HL-60/S4 (cell line): Measurements from ENCODE around the gene ATF3.
"Not testable (repeated sequence)": the region's sequence is repeated elsewhere in the genome, so short reads cannot be mapped to it uniquely, and the experiment has no call there.

Experiments
- in situ Hi-C: fragments of 300-500 bp; cut with MboI; formaldehyde crosslinking; loops from 2 replicates; pipeline ENCODE4 v1.14.3; 2022; ENCODE audit warnings: low sequenced_read_pairs

Gene ATF3

DNA sequence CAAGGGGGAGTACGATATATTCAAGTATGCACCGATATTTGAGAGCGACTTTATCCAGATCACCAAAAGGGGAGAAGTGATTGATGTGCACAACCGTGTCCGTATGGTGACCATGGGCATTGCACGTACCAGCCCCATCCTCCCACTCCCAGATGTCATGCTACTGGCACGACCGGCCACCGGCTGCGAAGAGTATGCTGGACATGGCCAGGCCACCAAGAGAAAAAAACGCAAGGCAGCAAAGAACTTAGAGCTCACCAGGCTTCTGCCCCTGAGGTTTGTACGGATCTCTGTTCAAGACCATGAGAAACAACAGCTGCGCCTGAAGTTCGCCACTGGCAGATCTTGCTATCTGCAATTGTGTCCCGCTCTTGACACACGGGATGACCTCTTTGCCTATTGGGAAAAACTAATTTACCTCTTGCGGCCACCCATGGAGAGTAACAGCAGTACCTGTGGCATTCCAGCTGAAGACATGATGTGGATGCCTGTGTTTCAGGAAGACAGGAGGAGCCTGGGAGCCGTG, 16.5 kb downstream of the ATF3 start:
- in situ Hi-C loops = no loop called here

DNA sequence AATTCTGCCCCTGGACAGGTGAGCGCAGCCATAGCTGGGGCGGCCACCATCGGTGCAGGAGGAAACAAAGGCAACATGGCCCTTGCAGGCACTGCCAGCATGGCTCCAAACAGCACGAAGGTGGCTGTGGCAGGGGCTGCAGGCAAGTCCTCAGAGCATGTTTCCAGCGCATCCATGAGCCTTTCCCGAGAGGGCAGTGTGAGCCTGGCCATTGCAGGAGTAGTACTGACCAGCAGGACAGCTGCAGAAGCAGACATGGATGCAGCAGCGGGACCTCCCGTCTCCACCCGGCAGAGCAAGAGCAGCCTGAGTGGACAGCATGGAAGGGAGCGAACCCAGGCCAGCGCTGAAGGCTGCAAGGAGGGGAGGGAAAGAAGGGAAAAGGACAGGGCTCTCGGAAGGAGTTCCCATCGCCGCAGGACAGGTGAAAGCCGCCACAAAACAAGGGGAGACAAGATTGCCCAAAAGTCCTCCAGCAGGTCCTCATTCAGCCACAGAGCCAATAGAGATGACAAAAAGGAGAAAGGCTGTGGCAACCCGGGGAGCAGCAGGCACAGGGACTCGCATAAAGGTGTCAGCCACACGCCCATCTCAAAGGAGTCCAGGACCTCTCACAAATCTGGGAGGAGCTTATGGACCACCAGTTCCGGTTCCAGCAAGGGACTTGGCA, 17.4 kb downstream of the ATF3 start:
- in situ Hi-C loops = no loop called here

DNA sequence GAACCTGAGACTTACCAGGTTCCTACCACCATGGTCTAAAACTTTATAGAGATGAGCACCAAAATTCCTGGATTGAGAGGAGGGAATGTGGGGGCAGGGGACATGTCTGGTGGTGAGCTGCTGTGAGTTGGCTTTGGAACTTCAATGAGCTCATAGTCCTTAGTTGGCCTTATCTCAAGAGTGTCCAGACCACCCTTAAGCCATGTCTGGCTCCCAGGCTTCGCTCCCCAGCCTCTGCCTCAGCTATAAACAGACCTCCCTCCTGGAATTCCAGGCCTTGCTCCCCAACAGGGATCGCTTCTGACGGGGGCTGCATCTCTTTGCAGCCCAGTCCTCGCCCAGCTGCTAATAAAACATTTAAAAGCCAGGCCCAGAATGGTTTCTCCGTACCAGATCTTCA, 19.5 kb downstream of the ATF3 start:
- in situ Hi-C loops = no loop called here

DNA sequence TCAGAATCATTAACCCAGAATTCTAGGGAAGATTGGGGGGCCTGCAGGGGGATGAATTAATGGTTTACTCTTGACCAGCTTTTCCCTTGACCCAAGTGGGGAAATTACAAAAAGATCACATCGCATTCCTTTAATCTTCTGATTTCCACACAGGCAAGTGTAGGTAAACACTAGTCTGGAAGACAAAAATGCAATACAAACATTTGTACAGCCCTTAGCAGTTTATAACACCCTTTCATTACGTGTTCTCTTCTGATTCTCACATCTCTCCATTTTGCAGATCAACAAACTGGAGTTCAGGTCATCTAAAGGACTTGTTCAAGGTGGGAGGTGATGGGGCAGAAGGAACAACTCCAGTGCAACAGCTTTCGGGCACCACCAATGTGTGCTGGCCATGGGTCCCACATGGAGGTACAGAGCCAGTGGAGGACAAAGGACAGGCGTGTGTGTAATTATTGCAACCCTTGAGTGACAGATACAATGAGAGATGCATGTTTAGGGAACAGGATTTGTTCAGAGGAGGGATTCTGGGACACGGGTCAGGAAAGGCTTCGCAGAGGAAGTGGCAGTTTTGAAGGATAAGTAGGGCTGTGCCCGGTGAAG, 20.4 kb downstream of the ATF3 start:
- in situ Hi-C loops = no loop called here

DNA sequence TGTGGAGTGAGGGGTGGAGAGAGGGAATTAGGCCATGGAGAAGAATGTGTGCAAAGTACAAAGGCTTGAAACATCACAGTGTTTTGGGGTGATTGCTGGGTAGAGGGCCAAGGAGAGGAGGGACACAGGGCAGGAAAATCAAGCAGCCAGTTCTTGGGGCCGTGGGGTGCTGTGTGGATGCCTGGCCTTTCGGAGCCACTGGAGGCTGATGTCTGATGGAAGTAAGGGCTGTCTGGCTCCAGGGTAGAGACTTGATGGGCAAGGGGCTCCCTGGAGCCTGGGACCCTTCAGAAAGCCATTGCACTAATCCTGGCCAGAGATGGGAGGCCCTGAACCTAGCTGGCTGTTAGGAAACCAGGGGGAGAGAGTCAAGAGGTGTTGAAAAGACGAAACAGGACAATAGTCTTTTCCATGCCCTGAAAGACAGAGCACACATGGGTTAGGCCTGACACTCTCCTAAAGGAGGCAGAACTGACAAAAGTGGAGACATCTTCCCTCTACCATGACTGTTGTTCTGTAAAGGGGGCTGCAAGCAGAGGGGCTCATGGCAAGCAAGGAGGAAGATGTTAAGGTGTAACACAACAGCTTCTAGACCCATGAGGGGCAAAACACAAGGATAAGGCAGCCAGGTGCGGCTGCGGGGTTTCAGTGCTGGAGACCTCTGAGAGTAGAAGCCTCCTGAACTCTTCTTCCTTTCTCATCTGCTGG, 21.0 kb downstream of the ATF3 start:
- in situ Hi-C loops = no loop called here

DNA sequence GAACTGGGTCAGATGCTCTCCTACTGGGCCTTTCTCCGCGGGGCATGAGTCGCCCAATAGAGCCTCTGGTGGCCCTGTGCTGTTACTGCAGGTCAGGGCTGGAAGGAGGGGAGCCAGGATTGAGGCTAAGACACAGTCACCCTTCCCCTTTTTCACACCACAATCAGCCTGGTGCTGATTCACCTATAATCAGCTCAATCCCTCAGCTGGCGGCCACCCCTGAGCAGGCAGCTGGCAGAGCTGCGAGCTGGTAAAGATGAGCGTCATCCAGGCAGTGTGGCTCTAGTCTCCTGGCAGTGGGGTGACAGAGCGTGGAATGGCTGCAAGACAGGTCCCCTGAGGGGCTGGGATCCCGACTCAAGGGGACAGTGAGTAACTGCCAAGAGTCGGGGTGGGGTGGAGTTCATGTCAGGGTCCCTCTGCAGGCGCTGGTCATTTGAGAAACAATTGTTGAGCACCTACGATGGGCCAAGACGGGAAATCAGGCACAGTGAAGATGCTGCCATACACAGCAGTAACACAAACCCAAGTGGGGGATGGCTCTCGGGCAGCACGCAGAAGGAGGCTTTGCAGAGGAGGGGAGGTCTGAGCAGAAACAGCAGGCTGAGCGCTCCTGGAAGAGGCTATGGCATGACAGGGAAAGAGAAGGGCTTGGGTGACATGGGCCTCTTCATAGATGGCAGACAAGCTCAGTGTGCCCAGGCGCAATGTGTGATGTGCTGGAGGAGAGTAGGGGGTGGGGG, 21.8 kb downstream of the ATF3 start:
- in situ Hi-C loops = no loop called here

DNA sequence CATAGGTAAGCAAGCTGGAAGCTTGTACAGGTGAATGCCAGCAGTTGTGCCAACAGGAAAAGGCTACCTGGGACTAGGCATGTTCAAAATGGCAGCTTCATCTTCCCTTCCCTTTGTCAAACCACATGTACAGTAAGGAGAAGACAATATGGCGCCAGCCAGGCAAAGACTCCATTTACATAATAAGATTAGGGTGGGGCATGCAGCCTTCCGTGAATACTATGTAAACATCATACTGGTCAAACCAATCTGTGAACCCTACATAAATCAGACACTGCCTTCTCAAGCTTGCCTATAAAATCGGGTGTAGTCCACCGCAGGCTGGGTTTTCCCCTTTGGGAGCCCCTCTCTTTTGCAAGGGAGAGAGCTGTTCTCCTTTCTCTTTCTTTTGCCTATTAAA, 24.6 kb downstream of the ATF3 start:
- in situ Hi-C loops = no loop called here

DNA sequence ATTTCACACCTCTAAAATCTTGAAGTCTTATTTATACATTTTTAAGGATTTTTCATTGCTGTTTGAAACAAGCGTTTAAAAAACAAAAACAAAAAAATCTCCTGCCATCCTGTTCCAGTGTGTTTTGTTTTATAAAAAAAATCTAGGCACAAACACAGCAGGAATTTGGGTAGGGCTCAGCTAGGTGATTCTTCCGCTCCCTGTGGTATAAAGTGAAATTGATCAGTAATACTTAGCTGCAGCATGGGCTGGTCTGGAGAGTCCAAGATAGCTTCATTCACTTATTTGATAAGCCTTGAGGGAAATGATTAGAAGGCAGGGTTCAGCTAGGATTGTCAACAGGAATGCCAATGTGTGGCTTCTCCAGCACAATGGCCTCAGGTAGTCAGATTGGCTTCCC, 25.7 kb downstream of the ATF3 start:
- in situ Hi-C loops = no loop called here

DNA sequence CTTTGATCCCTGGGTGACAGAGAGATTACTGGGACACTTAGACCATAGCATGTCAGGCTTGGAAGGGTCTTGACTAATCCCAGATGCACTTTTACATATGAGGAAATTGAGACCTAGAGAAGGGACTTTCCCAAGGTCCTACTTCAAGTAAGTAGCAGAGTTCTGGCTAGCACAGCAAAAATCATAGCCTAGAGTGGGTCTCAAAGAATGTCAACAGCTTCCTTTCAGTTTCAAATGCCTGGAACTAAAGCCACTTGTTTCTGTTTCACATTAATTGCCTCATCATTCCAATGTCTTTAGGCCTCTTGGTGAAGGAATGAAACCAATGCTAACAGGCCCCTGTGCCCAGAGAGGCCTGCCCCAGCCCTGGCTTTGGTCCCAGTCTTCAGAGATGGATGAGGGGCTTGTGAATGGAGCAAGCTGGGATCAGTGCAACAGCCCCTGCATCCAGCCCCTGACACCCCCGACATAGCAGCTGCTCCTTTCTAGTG, 26.6 kb downstream of the ATF3 start:
- in situ Hi-C loops = no loop called here

DNA sequence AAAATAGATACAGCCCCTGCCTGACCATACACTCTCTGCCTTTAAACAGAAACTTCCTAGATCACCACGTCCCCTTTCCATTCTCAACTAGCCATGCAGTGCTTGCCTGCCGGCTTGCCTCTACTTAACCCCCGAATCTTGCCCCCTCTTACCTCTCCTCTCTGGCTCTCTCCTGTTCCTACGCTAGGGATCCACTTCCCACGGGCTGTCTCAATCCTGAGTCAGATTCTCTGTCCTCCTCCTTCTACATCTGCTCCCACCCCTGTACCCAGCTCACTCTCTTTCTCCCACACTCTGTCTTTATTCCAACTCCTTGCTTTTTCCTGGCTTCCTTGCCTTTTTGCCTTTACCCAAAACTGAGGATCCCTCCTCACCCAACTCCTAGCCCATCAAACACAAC, 29.3 kb downstream of the ATF3 start:
- in situ Hi-C loops = no loop called here

DNA sequence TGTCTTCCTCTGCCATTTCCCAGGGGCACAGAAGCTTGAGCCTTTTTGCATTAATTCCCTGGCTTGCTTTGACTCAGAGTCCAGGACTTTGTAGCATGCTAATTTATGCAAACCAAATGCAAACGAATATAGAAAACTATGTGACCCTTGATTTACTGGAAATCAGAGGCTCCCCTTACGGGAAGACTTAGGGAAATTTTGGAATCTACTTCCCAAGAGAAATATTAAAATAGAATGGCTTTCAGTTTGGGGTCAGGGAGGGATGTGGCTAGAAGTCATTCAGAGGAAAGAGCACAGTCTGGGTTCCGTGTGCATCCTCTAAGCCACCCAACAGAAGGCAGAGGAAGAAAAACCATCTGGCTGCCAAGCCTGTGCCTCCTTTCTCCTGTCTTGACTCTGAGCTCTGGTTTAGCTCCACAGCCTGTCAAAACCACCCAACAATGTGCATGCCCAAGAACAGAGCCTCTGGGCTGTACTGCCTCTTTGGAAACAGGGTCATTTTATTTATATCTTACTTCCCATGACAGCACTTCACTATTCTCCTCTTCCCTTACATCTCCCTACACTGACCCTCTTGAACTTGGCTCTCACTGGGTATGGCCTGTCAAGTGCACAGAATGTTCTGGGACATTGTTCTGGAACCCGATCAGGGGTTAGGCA, 30.1 kb downstream of the ATF3 start:
- in situ Hi-C loops = no loop called here

DNA sequence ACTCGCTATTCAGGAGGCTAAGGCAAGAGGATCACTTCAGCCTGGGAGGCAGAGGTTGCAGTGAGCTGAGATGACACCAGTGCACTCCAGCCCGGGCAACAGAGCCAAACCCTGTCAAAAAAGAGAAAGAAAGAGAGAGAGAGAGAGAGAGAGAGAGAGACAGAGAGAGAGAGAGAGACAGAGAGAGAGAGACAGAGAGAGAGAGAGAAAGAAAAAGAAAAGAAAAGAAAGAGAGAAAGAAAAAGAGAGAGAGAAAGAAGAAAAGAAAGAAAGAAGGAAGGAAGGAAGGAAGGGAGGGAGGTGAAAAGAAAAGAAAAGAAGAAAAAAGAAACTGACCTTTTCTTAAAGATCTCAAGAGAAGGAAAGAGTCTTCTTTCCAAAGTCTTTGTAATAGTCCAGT, 31.0 kb downstream of the ATF3 start:
- in situ Hi-C loops = not testable (repeated sequence)

DNA sequence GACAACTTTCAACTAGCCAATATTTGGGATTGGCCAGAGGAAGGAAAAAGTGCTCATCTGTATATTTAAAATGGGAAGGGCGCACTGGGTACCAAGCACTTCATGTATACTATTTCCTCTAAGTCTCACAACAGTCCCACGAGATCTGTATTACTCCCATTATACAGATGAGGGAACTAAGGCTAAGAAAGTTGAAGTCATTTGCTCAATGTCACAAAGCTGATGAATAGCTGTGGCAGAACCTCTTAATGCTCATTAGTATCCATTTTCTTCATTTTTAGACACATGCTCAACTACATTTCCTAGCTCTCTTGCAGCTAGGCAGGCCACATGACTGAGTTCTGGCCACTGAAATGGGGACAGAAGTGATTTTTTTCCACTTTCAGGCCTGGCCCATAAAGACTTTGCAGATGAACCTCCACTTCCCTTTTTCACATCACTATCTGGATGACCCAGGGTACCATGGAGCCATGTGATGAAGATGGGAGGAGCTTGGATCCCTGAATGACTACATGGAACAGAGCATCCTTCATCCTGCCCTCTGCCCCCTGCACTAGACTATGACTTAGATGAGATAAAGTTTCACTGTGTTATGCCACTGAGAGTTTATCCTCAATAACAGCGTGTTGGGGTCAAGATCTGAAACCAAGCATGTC, 31.8 kb downstream of the ATF3 start:
- in situ Hi-C loops = no loop called here

DNA sequence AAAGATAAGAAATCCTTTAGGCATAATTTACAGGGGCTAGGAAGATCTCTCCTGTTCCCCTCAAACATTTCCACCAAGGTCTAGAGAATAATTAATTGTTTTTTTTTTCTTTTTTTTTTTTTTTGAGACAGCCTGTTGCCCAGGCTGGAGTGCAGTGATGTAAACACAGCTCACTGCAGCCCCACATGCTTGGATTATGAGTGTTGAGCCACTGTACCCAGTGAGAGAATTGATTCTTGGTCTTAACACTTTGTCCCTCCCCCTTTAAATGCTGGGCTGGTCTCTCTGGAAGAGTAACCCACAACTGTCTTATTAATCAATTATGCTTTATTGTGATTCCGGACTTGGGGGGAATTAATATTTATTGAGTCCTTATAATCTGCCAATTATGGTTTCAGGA, 33.4 kb downstream of the ATF3 start:
- in situ Hi-C loops = no loop called here

DNA sequence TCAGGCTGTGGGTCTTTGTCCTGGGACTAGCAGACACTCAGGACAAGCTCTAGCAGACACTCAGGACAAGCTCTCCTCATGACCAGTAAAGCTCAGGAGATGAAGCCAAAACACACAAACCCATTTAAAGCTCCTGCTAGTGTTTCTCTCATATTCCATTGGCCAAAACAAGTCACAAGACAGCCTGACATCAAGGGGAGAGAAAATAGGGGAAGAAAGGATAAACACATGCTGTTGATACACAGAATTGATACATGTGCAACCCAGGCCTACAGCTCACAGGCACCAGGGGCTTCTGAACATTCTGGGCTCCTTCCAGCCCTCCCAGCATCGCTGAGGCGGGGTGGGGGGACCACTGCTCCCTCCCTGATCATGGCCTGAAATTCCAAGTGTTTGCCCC, 35.3 kb downstream of the ATF3 start:
- in situ Hi-C loops = no loop called here

DNA sequence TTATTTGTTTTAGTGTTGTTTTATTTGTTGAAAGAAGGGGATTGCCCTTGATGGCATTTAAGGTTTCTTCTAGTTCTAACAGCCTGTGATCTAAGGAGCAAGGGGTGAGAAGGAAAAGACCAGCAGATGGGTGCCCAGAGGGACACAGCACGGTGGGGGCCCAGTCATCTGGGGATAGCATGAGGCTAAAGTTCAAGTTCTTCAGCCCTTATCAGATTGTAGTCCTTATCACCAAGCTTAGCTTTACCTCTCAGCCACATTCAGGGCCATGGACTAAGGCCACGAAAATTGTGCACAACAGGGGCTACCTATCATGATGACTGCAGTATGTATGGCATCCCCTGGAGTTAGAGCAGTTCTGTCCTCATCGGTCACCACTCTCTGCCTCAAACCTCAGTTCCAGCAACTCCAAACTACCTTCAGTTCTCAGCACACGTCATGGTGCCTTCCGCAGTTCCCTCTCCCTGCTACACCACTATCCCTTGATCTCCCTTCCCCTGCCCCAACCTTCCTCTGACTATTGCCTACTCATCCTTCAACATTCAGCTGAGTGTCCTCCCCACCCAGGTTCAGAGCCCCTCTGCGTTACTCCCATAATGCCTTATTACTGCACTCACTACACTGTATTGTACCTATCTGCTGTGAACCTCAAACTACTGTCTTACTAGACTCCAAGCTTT, 36.4 kb downstream of the ATF3 start:
- in situ Hi-C loops = no loop called here

DNA sequence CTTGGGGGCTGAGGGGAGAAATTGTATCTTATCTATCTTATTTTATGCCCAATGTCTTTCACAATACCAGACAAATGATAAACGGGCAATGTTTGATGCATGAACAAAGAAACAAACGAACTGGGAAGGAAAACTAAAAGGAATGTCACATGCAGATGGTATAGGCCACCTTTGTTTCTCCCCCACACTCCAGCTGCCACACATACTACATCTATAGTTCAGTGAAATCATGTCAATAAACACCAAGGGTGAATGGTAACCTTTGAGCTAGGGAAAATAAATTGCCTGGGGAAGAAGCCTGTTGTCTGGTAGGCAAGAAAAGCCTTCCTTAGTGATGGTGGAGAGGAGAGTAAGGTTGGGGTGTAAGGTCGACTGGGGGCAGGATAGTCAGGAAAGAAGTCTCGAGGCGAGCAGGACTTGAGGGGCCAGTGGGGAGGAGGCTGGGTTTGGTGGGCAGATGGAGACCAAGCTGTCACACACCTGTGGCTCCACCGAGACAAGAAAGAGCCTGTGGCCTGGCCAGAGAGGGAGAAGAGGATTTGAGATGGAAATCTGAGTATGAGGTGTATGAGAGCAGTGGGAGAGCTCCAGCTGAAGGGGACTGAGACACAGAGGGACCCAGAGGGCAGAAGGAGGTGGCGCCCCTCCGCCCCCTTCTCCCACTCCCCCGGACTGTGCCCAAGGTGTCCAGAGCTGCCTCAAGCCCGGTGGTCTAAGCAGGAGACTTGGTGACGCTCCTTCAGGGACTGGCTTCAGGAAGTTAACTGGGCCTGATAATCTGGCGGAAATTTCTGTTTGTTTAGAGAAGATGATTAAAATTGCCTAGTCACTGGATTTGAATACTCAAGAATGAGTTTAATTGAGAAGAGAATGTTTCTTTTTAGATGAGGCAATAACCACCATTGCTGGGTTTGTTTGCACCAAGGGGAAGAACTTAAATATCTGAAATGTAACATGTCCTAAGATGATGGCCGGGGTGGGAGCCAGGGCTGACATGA, 37.3 kb downstream of the ATF3 start:
- in situ Hi-C loops = no loop called here

DNA sequence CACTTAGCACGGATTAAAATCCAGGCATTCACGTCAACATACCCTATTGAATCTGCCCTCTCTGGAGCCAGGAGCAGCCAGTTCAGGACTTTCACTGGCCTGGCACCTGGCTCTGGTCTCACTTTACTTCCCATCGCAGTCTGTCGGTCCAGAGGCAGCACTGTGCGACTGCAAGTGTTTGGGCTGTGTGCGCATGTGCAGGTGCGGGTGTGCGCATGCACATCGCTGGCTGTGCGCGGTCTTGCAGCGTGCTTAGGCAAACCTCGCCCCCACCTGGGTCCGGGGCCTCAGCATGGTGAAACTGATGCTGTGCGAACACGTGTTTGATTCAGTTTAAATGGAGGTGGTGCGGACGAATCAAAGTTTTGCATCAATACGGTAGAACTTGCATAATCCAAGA, 38.0 kb downstream of the ATF3 start:
- in situ Hi-C loops = no loop called here

DNA sequence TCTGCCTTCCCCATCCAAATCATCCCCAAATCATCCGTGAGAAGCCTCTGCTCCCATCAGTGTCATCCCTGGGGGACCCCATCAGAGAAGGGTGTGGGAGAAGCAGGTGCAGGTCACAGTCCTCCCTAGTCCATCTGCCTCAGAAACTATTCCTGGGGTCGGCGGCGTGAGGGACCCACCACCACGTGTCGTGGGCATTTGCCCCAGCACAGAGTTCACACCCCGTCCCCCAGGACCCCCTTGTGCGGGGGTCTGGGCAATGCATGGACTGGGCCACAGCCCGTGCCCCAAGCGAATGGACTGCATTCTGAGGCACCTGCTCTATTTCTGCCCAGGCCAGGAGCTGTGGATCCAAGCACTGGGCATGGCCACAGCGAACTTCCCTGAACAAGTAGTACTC, 38.4 kb downstream of the ATF3 start:
- in situ Hi-C loops = no loop called here
